ENCODE measurements around the gene FHIP1A. TPM values are rescaled to one million over a fixed set of nuclear protein-coding genes. Genes with fewer than 3 reads are reported as not detected.
"Not testable (repeated sequence)": the region's sequence is repeated elsewhere in the genome, so short reads cannot be mapped to it uniquely, and the experiment has no call there.

Gene FHIP1A
- total RNA-seq, result 1 to 10 TPM in 1 of 2 donors, under 1 TPM in 1; 0.86 to 1.3 TPM
- total RNA-seq, result 1.7 to 4.2 reads per million in 2 donors

DNA sequence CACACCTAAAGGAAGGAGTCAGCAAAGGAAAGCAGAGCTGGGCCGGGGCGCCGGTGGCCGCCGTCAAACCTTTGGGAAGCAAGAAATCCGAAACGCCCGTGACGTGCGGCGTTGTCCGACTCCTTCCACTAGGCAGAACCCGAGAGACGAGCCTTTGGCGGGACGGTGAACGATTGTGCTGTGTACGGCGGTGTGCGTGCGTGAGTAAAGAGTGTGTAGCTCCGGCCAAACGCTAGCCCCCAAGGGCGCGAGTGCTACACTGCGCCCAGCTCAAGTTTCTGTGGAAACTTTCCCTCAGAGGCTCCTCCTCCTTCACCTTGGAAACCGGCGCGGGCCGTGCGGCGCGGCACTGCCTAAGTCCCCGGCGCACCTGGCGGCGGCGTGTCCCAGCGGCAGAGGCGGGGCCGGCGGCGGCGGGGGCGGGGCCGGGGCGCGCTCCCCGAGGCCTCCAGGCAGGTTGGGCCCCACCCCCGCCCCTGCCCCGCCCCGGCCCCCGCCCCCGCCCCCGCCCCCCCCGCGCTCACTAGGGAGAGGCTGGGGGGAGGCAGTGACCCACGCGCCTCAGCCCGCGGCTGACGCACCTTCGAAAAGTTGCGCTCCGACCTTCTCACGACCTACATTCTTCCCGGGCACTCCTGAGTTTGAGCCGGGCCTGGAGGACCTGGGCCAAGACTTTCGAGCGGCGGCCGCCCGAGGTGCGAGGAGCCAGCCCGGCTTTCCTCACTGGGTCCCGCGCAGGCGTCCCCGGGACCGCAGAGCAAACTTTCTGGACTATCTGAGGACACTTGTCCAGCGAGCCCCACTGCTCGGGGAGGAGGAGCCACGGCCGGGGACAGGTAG, at the start of gene FHIP1A:
Gene FHIP1A, plus strand, starts transcription at position 547 of the 840 bp plus-strand sequence. CDS start 157,084 bp downstream, outside the sequence.
- peaks cover 2% of the 10 kb centered on the region for H3K36me3 Mint-ChIP-seq (ENCODE audit: low read depth)
- peaks cover 34% of the 10 kb centered on the region for H3K27me3 Mint-ChIP-seq
- H3K27ac Mint-ChIP-seq, result peak within 1 kb of the TSS; percentile 94
- ATAC-seq, result peak; percentile 94
- H3K9me3 ChIP-seq (ENCODE audit: control insufficient read depth, low read length, poor library complexity, severe bottlenecking), result no peaks in the 10 kb centered on the region
- peak within 1 kb of the TSS; percentile 91 for H3K4me3 Mint-ChIP-seq
- peaks cover 21% of the 10 kb centered on the region for H3K4me1 Mint-ChIP-seq
- peak; percentile 81 to 86 (median 85) for DNase-seq

DNA sequence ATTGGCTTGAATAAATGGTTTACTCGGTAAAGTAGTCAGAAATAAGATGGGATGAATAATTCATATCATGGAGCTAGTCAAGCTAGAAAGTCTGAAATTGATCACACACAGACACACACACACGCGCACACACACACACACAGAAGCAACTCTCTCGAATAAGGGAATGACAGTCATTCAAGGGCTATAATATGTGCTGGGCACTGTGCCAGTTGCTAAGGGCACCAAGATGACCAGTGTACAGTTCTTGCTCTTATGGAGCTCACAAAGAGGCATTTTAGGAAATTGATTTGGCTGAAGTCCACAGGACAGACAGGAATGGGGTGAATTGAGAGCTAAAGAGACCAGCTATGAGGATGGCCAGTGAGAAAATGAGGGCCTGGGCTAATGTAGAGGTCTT, 49.4 kb upstream of the FHIP1A start:
- peaks cover 38% of the 10 kb centered on the region for H3K27me3 Mint-ChIP-seq
- peaks cover 6% of the 10 kb centered on the region for H3K36me3 Mint-ChIP-seq (ENCODE audit: low read depth)
- H3K4me1 Mint-ChIP-seq, result peaks cover 6% of the 10 kb centered on the region
- H3K27ac Mint-ChIP-seq, result no peak overlapping the region
- no peak overlapping the region for H3K4me3 Mint-ChIP-seq
- H3K9me3 ChIP-seq (ENCODE audit: control insufficient read depth, low read length, poor library complexity, severe bottlenecking), result no peaks in the 10 kb centered on the region
- DNase-seq (no peak), ATAC-seq (no peak)

DNA sequence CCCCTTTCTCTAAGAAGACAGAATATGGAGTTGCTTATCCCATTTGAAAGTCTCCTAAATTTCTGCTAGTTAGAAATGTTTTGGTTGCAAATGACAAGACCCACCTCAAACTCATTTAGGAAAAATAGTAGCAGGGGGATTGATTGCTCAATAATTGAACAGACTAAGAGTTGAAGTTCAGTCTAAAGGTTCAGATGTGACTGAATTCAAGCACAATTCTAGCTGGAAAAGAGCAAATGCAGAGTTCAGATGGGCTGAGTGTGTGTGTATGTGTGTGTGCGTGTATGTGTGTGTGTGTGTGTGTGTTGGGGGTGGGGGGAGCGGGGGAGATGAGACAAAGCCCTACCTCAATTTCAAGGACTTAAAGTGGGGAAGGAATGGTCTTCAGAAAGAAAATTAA, 47.9 kb upstream of the FHIP1A start:
- no peak overlapping the region for H3K4me3 Mint-ChIP-seq
- peaks cover 6% of the 10 kb centered on the region for H3K4me1 Mint-ChIP-seq
- H3K9me3 ChIP-seq (ENCODE audit: control insufficient read depth, low read length, poor library complexity, severe bottlenecking), result no peaks in the 10 kb centered on the region
- H3K36me3 Mint-ChIP-seq (ENCODE audit: low read depth), result peaks cover 4% of the 10 kb centered on the region
- peaks cover 24% of the 10 kb centered on the region for H3K27me3 Mint-ChIP-seq
- DNase-seq, result no peak
- no peak for ATAC-seq
- H3K27ac Mint-ChIP-seq, result no peak overlapping the region

DNA sequence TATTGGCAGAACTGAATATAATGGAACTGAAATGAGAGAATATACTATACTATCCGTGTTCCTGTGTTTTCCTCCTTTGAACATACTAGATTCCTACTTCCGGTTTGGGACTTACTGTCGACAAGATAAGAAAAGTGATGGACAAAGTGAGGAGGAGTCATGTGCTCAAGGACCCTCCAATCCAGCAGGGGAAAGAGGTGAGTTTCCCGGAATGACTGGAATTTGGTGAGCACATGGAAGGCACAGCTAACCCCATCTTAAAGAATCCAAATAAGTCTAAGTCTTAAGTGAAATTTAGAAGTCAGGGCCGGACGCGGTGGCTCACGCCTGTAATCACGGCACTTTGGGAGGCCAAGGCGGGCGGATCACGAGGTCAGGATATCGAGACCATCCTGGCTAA, 47.0 kb upstream of the FHIP1A start:
- Mint-ChIP-seq H3K27me3 (peaks cover 23% of the 10 kb centered on the region), H3K4me1 (peaks cover 6% of the 10 kb centered on the region), H3K27ac (no peak overlapping the region), H3K36me3 (ENCODE audit: low read depth) (peaks cover 4% of the 10 kb centered on the region), H3K4me3 (no peak overlapping the region)
- ATAC-seq (no peak), DNase-seq (no peak)
- no peaks in the 10 kb centered on the region for H3K9me3 ChIP-seq (ENCODE audit: control insufficient read depth, low read length, poor library complexity, severe bottlenecking)

DNA sequence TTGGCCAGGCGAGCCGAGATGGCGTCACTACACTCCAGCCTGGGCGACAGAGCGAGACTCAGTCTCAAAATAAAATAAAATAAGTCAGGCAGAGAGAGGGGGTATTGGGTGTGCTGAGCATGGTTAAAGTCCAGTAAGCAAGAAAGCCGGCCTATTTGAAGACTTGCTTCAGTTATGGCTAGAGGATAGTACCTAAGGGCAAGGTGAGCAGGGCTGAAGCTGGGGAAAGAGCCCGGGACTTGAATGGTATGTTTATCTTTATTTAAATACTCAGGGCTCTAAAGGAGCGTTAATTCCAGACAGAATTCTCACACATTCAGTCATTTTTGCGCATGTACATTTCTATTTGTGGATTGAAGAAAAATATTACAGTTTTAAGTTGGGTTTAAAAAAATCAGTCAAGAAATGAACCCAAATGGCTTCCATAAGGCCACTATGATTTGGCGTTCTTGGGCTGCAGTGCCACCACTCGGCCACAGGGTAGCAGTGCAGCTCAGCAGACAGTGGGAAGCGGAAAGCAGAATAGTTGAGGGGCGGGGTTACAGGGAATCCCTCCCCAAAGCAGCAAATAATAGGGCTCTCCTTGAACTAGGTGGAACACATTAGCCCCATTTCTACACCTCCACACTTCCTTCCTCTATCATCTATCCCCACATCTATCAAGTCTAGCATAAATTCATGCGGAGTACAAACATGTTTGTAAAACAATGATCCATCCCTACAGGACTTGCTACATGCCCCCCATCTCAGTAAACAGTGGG, 46.4 kb upstream of the FHIP1A start:
- no peaks in the 10 kb centered on the region for H3K9me3 ChIP-seq (ENCODE audit: control insufficient read depth, low read length, poor library complexity, severe bottlenecking)
- H3K4me3 Mint-ChIP-seq, result no peak overlapping the region

DNA sequence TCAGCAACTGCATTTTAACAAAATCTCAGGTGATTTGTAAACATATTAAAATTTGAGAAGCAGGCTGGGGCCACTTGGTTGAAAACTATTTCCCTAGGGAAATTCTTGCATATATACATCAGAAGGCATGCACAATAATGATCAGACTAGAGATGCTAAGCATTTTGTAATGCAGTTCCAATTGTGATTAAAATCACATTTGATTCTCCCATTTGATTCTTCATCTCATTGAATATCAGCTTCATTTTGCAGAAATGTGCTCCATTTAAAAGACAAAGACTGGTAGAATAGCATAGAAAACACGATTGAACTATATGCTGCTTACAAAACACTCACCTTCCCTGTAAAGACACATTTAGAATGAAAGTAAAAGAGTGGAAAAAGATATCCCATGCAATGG, 32.4 kb upstream of the FHIP1A start:
- Mint-ChIP-seq H3K4me3 (no peak overlapping the region), H3K4me1 (no peaks in the 10 kb centered on the region), H3K27ac (no peak overlapping the region), H3K36me3 (ENCODE audit: low read depth) (peaks cover 3% of the 10 kb centered on the region), H3K27me3 (no peaks in the 10 kb centered on the region)
- H3K9me3 ChIP-seq (ENCODE audit: control insufficient read depth, low read length, poor library complexity, severe bottlenecking), result no peaks in the 10 kb centered on the region
- DNase-seq, result no peak
- no peak for ATAC-seq

More for the DNA sequence above, 46.4 kb upstream of the FHIP1A start:
- peaks cover 4% of the 10 kb centered on the region for H3K36me3 Mint-ChIP-seq (ENCODE audit: low read depth)
- peaks cover 6% of the 10 kb centered on the region for H3K4me1 Mint-ChIP-seq
- ATAC-seq (peak; percentile 100), DNase-seq (peak; percentile 40 to 71 (median 54))
- peaks cover 23% of the 10 kb centered on the region for H3K27me3 Mint-ChIP-seq
- H3K27ac Mint-ChIP-seq, result peak overlapping the region; percentile 3

DNA sequence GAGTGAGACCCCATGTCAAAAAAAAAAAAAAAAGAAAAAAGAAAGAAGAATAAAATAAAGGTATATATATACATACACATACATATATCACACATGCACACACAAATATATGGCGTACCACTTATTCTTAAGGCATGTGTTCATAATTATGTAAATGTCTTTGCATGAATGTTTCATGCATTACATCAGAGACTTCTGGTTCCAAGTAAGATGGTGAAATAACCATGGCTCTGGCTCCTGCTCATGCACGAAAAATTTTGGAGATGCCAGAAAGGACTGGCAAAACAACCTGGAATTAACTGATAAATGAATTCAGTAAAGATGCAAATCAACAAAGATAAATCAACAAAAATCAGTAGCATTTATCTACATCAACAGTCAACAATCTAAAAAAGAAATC, 19.7 kb upstream of the FHIP1A start:
- no peaks in the 10 kb centered on the region for H3K36me3 Mint-ChIP-seq (ENCODE audit: low read depth)
- H3K4me3 Mint-ChIP-seq, result no peak overlapping the region
- no peaks in the 10 kb centered on the region for H3K9me3 ChIP-seq (ENCODE audit: control insufficient read depth, low read length, poor library complexity, severe bottlenecking)
- no peaks in the 10 kb centered on the region for H3K4me1 Mint-ChIP-seq
- no peak overlapping the region for H3K27ac Mint-ChIP-seq
- H3K27me3 Mint-ChIP-seq, result peaks cover 14% of the 10 kb centered on the region
- ATAC-seq (no peak), DNase-seq (no peak)

DNA sequence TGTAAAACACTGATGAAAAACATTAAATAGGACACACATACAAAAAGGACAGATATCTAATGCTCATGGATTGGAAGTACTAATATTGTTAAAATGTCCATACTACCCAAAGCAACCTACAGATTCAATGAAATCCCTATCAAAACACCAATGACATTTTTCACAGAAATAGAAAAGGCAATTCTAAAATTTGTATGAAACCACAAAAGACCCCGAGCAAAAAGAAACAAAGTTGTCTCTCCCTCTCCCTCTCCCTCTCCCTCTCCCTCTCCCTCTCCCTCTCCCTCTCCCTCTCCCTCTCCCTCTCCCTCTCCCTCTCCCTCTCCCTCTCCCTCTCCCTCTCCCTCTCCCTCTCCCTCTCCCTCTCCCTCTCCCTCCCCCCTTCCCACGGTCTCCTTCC, 19.2 kb upstream of the FHIP1A start:
- H3K36me3 Mint-ChIP-seq (ENCODE audit: low read depth); ATAC-seq; H3K27ac Mint-ChIP-seq; H3K9me3 ChIP-seq (ENCODE audit: control insufficient read depth, low read length, poor library complexity, severe bottlenecking); DNase-seq; H3K4me1 Mint-ChIP-seq; H3K4me3 Mint-ChIP-seq: not testable (repeated sequence)
- H3K27me3 Mint-ChIP-seq, result peaks cover 14% of the 10 kb centered on the region

DNA sequence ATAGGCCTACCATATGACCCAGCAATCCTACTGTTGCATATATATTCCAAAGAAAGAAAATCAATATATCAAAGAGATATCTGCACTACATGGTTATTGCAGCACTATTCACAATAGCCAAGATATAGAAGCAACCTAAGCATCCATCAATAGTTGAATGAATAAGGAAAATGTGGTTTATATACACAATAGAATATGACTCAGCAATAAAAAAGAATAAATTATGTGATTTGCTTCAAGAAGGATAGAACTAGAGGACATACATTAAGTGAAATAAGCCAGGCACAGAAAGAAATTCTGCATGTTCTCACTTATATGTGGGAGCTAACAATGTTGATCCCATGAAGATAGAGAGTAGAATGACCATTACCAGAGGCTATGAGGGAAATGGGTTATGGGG, 13.1 kb upstream of the FHIP1A start:
- H3K4me1 Mint-ChIP-seq, result no peaks in the 10 kb centered on the region
- no peak for DNase-seq
- ATAC-seq, result no peak
- H3K27ac Mint-ChIP-seq, result no peak overlapping the region
- no peaks in the 10 kb centered on the region for H3K9me3 ChIP-seq (ENCODE audit: control insufficient read depth, low read length, poor library complexity, severe bottlenecking)
- H3K36me3 Mint-ChIP-seq (ENCODE audit: low read depth), result no peaks in the 10 kb centered on the region
- peaks cover 5% of the 10 kb centered on the region for H3K27me3 Mint-ChIP-seq
- no peak overlapping the region for H3K4me3 Mint-ChIP-seq

DNA sequence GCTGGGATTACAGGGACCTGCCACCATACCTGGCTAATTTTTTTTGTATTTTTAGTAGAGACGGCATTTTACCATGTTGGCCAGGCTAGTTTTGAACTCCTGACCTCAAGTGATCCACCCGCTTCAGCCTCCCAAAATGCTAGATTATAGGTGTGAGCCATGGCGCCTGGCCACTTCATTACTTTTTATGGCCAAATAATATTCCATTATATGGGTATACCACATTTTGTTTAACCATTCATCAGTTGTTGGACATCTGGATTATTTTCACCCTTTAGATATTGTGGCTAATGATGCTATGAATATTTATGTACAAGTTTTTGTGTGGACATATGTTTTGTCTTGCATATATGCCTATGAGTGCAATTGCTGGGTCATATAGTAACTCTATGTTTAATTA, 8.6 kb upstream of the FHIP1A start:
- no peaks in the 10 kb centered on the region for H3K9me3 ChIP-seq (ENCODE audit: control insufficient read depth, low read length, poor library complexity, severe bottlenecking)
- DNase-seq, result no peak
- no peaks in the 10 kb centered on the region for H3K36me3 Mint-ChIP-seq (ENCODE audit: low read depth)
- ATAC-seq, result no peak
- H3K27me3 Mint-ChIP-seq, result peaks cover 5% of the 10 kb centered on the region
- no peak overlapping the region for H3K4me3 Mint-ChIP-seq
- no peak overlapping the region for H3K27ac Mint-ChIP-seq
- H3K4me1 Mint-ChIP-seq, result no peaks in the 10 kb centered on the region

DNA sequence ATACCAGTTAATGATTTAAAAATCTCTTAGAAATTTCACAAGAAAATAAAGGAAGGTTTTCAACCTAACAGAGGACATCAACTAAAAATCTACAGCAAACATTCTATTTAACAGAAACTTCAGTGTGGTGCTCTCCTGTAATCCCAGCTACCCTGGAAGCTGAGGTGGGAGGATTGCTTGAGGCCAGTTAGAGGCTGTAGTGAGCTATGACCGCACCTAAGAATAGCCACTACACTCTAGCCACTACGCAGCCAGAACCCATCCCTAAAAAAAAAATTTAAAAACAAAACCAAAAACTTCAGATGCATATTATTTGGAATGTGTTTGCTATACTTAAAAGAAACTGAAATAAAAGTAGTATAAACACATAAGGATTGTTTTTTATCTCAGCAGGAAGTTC, 7.2 kb upstream of the FHIP1A start:
- H3K4me1 Mint-ChIP-seq, result no peaks in the 10 kb centered on the region
- no peak for DNase-seq
- H3K9me3 ChIP-seq (ENCODE audit: control insufficient read depth, low read length, poor library complexity, severe bottlenecking), result no peaks in the 10 kb centered on the region
- H3K27ac Mint-ChIP-seq, result no peak overlapping the region
- H3K4me3 Mint-ChIP-seq, result no peak overlapping the region
- no peak for ATAC-seq
- H3K36me3 Mint-ChIP-seq (ENCODE audit: low read depth), result peaks cover 2% of the 10 kb centered on the region
- H3K27me3 Mint-ChIP-seq, result peaks cover 16% of the 10 kb centered on the region

DNA sequence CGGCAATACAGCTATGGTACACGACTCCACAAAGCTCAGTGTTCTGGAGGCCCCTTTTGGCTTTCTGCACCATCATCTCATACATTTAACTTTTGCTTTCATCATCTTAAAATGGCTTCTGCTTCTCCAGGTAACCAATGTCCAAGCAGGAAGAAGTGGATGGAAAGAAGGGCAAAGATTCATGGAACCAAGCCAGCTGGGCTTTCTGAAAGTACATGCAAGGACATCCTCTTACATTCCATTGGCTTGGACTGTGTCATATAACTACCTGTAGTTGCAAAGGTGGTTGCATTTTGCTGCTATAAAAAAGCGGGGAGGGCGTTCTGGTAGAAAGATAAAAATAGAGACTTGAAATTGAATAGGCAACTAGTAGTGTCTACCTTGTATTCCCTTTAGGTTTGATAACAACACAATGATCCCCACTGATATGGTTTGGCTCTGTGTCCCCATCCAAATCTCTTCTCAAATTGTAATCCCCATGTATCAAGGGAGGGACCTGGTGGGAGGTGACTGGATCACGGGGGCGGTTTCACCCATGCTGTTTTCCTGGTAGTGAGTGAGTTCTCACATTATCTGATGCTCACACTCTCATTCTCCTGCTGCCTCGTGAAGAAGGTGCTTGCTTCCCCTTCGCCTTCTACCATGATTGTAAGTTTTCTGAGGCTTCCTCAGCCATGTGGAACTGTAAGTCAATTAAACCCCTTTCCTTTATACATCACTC, 6.7 kb upstream of the FHIP1A start:
- H3K4me1 Mint-ChIP-seq, result peaks cover 2% of the 10 kb centered on the region
- no peak for ATAC-seq
- peaks cover 22% of the 10 kb centered on the region for H3K27me3 Mint-ChIP-seq

DNA sequence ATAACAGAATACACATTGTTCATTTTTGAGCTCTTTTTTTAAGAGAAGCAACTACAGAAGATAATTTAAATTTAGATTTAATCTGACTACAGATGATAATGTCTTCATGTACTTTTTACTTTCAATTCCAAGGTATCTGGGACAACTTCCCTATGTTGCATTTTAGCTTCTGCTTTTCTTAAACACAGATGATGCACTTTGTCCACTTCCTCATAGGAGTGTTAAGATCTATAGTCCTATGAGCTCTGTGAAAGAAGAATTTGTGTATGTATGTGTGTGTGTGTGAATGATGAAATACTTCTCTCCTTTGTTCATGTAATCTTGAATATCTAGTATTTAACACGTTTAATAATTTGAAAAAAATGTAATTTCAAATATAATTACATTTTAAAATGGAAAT, 5.3 kb upstream of the FHIP1A start:
- no peaks in the 10 kb centered on the region for H3K9me3 ChIP-seq (ENCODE audit: control insufficient read depth, low read length, poor library complexity, severe bottlenecking)
- DNase-seq (no peak), ATAC-seq (no peak)
- peaks cover 19% of the 10 kb centered on the region for H3K27me3 Mint-ChIP-seq
- H3K36me3 Mint-ChIP-seq (ENCODE audit: low read depth), result peaks cover 2% of the 10 kb centered on the region
- no peak overlapping the region for H3K4me3 Mint-ChIP-seq
- peaks cover 10% of the 10 kb centered on the region for H3K4me1 Mint-ChIP-seq
- H3K27ac Mint-ChIP-seq, result no peak overlapping the region

More for the DNA sequence above, 6.7 kb upstream of the FHIP1A start:
- no peak overlapping the region for H3K27ac Mint-ChIP-seq
- H3K36me3 Mint-ChIP-seq (ENCODE audit: low read depth), result peaks cover 2% of the 10 kb centered on the region
- H3K4me3 Mint-ChIP-seq, result no peak overlapping the region
- no peaks in the 10 kb centered on the region for H3K9me3 ChIP-seq (ENCODE audit: control insufficient read depth, low read length, poor library complexity, severe bottlenecking)
- no peak for DNase-seq

Data from T-helper 17 cell (primary cell).